Stimulated activated CD4-positive, alpha-beta T cell treated with anti-CD3 and anti-CD28 coated beads, TNF-alpha, amount 100 ng/mL, for 48 hours (primary cell): ENCODE results near the gene CD177.
"Not testable (repeated sequence)": the region's sequence is repeated elsewhere in the genome, so short reads cannot be mapped to it uniquely, and the experiment has no call there.

Source experiments
- DNase-seq, 3 donors: peaks; one replicate each; pipeline ENCODE4 v3.0.0-alpha.2; 2020; ENCODE audit warnings: low read depth in 3 of 3

Gene CD177, protein sequence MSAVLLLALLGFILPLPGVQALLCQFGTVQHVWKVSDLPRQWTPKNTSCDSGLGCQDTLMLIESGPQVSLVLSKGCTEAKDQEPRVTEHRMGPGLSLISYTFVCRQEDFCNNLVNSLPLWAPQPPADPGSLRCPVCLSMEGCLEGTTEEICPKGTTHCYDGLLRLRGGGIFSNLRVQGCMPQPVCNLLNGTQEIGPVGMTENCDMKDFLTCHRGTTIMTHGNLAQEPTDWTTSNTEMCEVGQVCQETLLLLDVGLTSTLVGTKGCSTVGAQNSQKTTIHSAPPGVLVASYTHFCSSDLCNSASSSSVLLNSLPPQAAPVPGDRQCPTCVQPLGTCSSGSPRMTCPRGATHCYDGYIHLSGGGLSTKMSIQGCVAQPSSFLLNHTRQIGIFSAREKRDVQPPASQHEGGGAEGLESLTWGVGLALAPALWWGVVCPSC

DNA sequence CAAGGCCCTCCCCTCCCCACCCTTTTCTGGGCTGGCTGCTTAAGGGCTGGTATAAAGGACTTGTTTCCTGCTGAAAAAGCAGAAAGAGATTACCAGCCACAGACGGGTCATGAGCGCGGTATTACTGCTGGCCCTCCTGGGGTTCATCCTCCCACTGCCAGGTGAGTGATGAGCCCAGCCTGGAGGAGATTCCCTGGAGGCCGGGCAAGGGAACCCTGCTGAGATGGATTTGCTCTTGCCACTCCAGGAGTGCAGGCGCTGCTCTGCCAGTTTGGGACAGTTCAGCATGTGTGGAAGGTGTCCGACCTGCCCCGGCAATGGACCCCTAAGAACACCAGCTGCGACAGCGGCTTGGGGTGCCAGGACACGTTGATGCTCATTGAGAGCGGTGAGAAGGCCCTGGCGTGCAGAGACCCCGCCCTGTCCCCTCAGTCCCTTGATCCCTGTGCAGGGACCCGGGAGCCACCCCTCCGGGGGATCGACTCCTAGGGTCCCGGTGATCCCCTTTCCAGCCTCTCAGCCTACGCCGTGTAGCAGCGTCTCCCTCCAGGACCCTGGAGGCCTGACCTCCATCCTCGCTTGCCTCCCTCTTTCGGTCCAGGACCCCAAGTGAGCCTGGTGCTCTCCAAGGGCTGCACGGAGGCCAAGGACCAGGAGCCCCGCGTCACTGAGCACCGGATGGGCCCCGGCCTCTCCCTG lies at the start of gene CD177:
Gene CD177 (plus strand): TSS at position 81 of the 699 bp plus-strand sequence. CDS start 29 bp downstream, at position 110.
- no peak for DNase-seq

DNA sequence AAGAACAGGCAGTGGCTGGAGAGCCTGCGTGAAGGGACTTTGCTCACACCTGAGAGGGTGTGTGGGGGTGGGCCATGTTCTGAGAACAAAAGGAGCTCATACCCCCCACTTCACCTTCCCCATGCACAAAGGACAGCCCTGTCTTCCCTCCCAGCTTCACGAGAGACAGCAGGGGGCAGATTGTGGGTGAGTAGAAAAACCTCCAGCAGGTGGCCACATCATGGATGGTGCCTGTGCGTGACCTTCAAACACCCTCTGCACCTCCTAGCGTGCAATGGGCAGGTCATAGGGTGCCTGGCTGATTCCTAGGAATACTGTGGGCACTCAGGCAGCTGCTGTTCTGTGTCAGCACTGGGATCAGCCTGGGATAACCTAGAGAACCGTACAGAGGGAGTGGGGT lies 47.8 kb upstream of the CD177 start:
- DNase-seq: no peak

DNA sequence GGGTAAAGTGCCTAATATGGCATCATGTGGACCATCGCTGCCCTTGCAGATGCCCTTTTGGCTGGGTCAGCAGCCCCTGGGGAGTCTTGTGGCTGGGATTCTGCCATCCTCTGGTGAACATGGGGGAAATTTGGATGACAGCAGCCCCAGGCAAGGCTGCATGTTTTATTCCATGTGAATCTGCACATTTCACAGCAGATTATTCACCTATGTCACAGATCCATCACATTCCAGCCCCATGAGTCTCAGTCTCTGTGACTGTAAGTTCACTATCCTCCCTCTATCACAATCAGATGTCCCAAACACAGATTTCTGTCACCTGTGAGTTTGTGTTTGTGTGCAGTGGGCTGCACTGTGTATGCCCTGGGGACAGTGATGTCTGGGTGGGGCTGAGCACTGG lies 47.4 kb upstream of the CD177 start:
- DNase-seq: no peak

DNA sequence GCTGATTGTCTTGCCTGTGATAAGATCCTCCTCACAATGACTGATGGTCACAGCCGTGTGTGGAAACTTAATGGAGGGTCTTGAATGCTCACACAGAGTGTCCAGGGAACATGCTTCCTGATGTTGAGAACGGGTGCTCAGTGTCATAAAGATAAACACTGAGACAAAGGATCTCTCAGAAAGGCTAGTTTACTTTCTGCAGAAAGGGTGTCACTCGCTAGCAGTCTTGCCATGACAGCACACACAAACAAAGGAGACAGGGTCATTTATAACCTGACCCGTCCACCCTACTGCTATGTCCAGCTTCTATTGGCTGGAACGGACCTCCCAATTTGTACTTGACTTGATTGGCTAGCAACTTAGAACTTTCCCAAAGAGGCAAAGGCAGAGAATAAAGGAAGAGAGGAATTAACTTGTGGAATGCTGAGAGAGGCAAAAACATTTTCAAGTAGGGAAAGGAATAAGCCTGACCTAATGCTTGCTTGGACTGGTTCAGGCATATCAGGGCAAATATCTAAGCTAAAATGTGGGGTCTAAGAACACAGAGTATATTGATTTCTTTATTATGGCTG lies 45.2 kb upstream of the CD177 start:
- DNase-seq: no peak

DNA sequence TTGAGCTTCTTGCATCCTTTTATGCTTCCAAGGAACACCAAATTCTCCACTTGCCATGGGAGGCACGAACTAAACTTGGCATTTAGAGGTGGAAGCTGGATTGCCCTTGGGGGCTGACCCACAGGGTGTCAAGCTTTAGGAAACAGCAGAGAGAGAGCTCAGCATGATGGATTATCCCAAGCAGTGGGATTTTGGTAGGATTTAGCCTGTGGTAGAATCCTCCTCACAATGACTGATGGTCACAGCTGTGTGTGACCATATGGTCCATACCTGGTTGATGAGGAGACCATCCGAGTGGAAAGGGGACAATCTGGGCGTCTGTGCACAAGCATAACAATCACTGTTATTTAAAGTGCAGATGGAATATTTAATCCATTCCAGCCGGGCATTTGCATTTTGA lies 44.0 kb upstream of the CD177 start:
- no peak for DNase-seq

DNA sequence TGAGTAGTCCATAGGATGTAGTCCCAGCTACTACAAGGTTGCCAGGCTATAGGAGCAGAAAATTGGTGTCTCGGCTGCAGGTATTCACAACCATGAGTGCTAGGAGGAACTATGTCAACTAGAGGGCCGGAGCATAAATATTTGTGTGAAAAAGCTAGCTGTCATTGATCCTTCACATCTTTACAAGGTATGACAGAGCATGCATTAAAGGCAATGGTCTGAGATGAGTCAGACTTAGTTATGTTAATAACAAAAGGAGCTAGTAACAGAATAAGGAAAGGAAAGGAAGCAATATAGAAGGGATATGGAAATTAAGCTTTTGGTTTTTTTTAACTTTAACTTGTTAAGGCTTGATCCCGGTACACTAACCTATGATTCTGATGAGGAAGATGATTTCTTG lies 43.3 kb upstream of the CD177 start:
- DNase-seq: no peak

DNA sequence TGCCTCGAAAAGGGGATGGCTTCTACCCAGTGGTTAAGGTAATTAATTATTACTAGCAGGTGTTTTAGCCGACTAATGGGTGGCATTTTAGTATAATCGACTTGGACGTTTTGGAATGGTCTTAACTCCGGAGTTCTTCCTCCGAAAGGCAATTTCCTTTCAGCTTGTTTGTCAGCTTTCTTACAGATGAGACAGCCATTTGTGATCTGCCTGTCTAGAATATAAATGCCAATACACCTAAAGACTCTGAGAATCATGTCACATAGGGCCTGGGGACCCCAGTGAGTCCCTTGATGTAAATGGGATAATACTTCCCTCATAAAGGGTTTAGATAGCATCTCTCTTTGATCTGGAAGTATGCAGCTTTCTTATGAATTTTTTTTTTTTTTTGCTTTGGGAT lies 42.2 kb upstream of the CD177 start:
- DNase-seq: no peak

DNA sequence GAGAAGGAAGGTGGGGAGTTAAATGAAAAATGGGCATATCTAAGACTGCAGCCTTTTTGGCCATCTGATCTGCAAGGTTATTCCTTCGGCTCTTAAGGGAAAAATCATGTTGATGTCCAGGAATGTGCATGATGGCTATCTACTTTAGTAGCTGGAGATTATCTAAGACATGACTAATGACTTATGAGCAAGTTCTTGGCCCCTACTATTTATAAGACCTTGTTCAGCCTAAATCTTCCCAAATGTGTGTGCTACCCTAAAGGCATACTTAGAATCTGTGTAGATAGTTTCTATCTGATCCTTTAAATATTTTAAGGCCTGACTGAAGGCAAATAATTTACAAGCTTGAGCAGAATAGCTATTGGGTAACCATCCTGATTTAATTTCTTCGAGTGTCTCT lies 41.8 kb upstream of the CD177 start:
- DNase-seq: no peak

DNA sequence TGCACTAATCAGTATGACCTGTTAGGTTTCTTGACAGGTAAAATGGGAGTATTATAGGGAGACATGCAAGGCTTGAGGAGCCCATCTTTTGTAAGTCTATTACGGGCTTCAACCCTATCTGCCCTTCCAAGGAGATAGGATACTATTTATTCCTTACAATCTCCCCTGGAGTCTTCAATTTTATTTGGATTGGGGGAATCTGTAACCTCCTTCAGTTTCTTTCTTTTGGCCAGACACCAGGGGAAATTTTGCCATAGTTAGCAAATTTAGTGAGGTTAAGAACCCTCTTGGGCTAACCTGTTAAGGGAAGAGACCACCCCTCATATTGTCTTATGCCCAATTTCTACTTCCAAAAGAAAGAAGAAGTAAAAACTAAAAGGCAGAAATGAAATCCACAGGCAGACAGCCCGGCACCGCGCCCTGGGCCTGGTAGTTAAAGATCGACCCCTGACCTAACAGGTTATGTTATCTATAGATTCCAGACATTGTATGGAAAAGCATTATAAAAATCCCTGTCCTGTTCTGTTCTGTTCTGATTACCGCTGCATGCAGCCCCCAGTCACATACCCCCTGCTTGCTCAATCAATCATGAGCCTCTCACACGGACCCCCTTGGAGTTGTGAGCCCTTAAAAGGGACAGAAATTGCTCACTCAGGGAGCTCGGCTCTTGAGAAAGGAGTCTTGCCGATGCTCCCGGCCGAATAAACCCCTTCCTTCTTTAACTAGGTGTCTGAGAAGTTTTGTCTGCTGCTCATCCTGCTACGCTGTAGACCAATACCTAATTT lies 39.6 kb upstream of the CD177 start:
- no peak for DNase-seq

DNA sequence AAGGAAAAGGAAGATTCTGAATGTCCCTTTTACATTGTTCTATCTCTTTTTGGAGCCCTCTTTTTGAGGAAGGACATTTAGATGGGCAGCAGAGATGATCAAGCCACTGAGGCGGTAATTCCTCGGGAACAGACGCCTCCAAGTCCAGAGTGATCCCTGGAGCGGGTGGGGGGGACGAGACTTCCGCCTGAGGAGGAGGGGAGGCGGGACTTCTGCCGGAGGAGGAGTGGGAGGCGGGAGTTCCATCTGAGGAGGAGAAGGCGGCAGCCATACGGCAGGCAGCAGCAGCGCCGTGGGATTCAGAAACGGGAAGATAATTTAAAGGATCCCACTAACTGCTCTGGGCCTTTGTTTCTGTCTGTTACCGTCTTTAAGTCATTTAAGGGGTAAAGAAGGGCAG lies 37.6 kb upstream of the CD177 start:
- DNase-seq: no peak

DNA sequence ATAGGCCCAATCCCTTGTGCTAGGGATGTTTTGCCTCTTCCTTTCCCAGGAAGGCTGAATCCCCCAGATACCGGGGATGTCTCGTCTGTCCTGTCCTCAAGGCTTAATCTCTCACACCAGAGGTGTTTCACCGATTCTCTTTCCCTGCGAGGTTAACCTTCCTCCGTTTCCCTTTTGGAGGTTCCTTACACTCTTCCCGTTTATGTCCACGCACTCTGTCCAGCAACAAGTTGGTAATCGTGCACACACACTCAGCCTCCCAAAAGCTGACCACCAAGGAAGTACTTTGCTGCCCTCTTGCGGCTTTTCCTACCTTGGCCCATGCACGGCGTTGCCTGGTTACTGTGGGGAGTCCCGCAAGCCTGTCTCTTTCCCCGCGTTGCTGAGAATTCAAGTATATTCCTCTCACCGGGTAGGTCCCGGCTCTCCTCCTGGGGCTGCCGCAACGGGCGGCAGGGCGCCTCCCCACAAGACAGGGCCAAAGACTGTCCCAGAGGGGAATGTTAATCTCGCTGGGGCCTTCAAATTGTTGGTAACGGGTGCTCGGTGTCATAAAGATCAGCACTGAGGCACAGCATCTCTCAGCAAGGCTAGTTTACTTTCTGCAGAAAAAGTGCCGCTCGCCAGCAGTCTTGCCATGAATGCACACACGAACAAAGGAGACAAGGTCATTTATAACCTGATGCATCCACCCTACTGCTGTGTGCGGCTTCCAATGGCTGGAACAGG lies 36.7 kb upstream of the CD177 start:
- no peak for DNase-seq

DNA sequence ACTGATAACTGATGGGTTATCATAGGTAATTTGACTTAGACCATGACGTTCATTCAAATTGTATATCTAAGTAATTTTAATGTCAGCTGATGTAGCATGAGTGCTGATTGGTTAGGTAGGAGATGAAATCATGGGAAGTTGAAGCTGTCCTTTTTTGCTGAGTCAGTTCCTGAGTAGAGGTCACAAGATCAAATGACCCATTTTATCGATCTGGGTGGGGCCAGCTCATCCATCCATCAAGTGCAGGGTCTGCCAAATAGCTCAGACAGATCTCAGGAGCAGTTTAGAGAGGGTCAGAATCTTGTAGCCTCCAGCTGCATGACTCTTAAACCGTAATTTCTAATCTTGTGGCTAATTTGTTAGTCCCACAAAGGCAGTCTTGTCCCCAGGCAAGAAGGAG lies 35.3 kb upstream of the CD177 start:
- no peak for DNase-seq

DNA sequence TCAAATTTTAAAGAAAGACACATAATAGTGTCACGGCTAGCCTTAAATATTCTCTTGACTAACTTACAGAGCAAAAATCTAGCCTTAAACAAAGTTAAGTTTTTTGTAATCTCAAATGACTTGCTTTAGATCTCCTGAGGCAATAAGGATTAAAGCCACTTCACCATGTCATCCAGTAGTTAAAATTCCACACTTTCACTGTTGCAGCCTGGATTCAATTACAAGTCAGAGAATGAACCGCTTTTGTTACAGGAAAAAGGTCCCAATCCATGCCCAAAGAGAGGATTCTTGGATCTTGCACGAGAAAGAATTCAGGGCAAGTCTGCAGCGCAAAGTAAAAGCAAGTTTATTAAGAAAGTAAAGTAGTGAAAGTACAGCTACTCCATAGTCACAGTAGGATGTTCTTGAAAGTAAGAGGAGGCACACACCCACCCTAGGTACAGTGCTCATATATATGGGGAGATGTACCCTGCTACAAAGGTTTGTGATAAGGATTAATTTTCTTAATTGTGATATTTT lies 34.6 kb upstream of the CD177 start:
- no peak for DNase-seq

DNA sequence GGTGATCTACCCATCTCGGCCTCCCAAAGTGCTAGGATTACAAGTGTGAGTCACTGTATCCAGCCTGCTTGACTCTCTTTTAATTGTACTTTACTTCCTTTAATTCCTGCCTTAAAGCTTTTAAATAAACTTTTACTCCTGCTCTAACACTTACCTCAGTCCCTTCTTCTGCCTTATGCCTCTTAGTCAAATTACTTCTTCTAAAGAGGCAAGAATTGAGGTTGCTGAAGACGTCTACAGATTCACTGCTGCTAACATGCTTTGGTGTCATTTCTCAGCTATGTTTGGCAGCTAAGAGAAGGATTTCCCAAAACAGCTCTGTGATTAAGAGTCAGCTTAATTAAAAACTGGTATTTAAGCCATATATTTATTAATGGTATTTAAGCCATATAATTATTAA lies 32.9 kb upstream of the CD177 start:
- no peak for DNase-seq

DNA sequence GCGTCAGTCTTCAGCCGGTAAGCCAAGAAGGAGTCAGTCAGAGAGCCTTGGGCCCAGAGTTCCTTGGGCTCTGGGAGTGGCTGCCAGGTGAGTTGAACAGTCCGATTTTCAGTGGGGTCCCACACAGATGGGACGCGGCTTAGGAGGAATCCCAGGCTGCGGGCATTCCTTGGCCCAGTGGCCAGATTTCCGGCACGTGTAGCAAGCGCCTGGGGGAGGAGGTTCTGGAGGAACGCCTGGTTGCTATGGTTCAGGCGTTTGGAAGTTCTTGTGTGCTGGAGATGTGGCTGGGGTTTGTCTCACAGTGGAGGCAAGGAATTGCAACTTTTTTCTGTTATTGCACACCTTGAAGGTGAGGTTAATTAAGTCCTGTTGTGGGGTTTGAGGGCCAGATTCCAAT lies 26.7 kb upstream of the CD177 start:
- not testable (repeated sequence) for DNase-seq

DNA sequence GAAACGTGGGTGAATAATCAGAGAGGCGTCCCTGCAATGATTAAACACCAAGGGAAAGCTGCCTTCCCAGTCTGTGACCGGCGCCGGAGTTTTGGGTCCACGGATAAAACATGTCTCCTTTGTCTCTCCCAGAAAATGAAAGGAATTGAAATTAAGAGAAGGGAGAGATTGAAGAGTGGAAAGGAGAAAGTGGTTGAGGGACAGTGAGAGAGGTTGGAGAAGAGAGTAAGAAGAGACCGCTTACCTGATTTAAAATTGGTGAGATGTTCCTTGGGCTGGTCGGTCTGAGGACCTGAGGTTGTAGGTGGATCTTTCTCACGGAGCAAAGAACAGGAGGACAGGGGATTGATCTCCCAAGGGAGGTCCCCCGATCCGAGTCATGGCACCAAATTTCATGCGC lies 24.9 kb upstream of the CD177 start:
- not testable (repeated sequence) for DNase-seq

DNA sequence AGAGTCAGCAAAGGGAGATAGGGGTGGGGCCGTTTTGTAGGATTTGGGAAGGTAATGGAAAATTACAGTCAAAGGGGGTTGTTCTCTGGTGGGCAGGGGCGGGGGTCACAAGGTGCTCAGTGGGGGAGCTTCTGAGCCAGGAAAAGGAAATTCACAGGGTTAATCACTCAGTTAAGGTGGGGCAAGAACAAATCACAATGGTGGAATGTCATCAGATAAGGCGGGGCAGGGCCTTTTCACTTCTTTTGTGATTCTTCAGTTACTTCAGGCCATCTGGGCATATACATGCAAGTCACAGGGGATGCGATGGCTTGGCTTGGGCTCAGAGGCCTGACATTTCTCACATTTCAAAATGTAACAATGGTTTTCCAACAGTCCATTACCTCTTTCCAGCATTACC lies 24.4 kb upstream of the CD177 start:
- not testable (repeated sequence) for DNase-seq

DNA sequence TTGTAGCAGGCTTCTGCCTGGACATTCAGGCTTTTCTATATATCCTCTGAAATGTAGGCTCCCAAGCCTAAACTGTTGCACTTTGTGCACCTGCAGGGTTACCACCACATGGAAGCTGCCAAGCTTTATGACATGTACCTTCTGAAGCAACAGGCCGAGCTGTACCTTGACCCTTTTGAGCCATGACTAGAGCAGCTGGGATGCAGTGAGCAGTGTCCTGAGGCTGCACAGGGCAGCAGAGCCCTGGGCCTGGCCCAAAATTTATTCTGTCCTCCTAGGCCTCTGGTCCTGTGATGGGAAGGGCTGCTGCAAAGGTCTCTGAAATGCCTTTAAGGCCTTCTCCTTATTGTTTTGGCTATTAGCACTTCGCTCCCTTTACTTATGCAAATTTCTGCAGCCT lies 23.5 kb upstream of the CD177 start:
- DNase-seq: no peak

DNA sequence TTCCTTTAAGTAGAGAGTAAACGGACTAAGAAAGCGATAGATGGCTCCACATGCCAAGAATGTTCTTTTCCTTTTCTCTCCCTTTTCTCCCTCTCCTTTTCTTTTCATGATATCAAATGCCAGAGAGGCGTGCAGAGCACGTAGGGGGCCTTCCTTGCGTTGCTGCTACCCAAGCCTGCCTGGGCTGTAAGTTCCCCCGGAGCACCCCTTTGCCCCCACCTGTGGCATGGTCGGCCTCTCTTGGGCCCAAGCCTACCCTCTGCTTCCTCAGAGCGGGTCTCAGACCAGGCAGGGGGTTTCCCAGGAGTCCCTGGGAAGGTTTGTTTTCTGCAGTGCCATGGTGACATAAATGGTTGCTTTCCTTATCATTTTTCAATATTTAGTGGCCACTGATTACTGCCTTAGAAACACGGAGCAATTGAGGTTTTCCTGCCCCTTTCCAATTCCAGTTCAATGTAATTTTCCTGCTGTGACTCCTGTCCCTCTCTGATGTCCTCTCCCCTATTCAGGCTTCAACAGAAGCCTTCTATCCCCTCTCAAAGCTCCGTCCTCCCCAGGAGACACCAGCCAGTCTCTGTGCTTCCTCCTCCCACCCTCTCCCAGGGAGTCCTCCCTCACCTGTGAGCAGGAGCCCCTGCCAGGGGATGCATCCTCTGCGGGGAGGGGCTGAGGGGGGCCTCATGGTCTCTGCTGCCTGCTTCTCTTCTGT lies 22.6 kb upstream of the CD177 start:
- DNase-seq: no peak

DNA sequence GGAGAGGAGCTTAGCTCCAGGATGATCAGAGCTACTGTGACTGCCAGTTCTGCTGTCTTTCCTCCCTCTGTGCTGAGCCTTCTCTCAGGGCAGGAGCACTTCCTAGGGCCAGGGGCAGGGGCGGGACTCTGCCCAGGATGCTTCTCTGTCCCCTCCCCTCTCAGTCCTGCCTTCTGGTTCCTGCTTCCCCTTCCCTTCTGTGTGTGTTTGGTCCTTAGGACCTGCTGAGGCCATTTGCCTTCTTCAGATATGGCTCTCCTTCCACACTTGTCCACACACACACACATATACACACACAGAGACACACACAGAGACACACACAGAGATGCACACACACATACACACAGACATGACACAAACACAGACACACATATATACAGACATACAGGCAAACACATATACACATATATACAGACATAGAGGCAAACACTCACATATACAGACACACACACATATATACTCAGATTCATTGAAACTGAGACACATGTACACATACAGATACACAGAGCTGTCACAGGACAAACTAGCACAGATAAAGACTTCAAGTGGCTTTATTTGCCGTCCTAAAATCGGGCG lies 22.0 kb upstream of the CD177 start:
- DNase-seq: no peak
